ENCODE data around the gene CKS2.
"Not testable (repeated sequence)": the region's sequence is repeated elsewhere in the genome, so short reads cannot be mapped to it uniquely, and the experiment has no call there.

Gene CKS2

GRCh38 chr9:89281106-89281505, 29.9 kb upstream of the CKS2 start:
- Histone ChIP-seq H2AK5ac (ENCODE audit: low read length, severe bottlenecking) (no peak overlapping the region), H3K4me2 (ENCODE audit: low read length, poor library complexity, severe bottlenecking) (no peak overlapping the region), H3K9me3 (ENCODE audit: control insufficient read depth, low read length) (no peaks in the 10 kb centered on the region), H3K14ac (ENCODE audit: low read length in 2 of 2) (no peak overlapping the region), H2BK12ac (ENCODE audit: low read length in 2 of 2) (no peak overlapping the region), H2AFZ (ENCODE audit: low read depth, low read length) (no peak overlapping the region), H3K4me1 (ENCODE audit: control insufficient read depth, insufficient read depth, low read depth, low read length) (no peaks in the 10 kb centered on the region), H3K18ac (ENCODE audit: low read depth in 1 of 2, low read length in 2 of 2) (no peak overlapping the region), H3K4ac (ENCODE audit: low read depth in 1 of 2, low read length in 2 of 2) (no peak overlapping the region), H3K36me3 (ENCODE audit: control insufficient read depth in 1 of 2, insufficient read depth in 2 of 2, low read depth in 1 of 2, low read length in 2 of 2) (no peaks in the 10 kb centered on the region), H4K91ac (ENCODE audit: low read length) (no peak overlapping the region), H3K79me1 (replicated peaks; ENCODE audit: low read length, poor library complexity, severe bottlenecking) (no peaks in the 10 kb centered on the region), H2BK120ac (ENCODE audit: low read depth, low read length) (no peak overlapping the region), H3K27ac (ENCODE audit: low read length, poor library complexity, severe bottlenecking) (no peak overlapping the region), H3K27me3 (ENCODE audit: control insufficient read depth in 1 of 2, insufficient read depth in 1 of 2, low read length in 2 of 2) (no peaks in the 10 kb centered on the region), H2BK5ac (ENCODE audit: low read depth, low read length, poor library complexity, severe bottlenecking) (no peak overlapping the region), H4K8ac (ENCODE audit: low read length) (no peak overlapping the region), H3K23ac (ENCODE audit: low read length in 2 of 2) (no peak overlapping the region), H3K4me3 (ENCODE audit: insufficient read depth in 1 of 2, low read depth in 1 of 2, low read length in 2 of 2) (no peak overlapping the region), H3K9ac (ENCODE audit: low read length) (no peak overlapping the region), H2BK15ac (ENCODE audit: low read depth, poor library complexity, severe bottlenecking) (no peak overlapping the region)
- 100% methylated on average over 1 of the region's 2 CpGs for WGBS
- no peak for DNase-seq

- Histone ChIP-seq H3K18ac (ENCODE audit: low read depth in 1 of 2, low read length in 2 of 2) (peak overlapping the region in 1 of 2 experiments; percentile 32), H3K4me3 (ENCODE audit: insufficient read depth in 1 of 2, low read depth in 1 of 2, low read length in 2 of 2) (peak overlapping the region in 1 of 2 experiments; percentile 55)
- H3K27me3 ChIP-seq (ENCODE audit: control insufficient read depth in 1 of 2, insufficient read depth in 1 of 2, low read length in 2 of 2); H3K9ac ChIP-seq (ENCODE audit: low read length); H3K36me3 ChIP-seq (ENCODE audit: control insufficient read depth in 1 of 2, insufficient read depth in 2 of 2, low read depth in 1 of 2, low read length in 2 of 2); H3K79me1 ChIP-seq (replicated peaks; ENCODE audit: low read length, poor library complexity, severe bottlenecking); H3K4ac ChIP-seq (ENCODE audit: low read depth in 1 of 2, low read length in 2 of 2); H3K4me1 ChIP-seq (ENCODE audit: control insufficient read depth, insufficient read depth, low read depth, low read length); H4K8ac ChIP-seq (ENCODE audit: low read length); H2BK5ac ChIP-seq (ENCODE audit: low read depth, low read length, poor library complexity, severe bottlenecking); H4K91ac ChIP-seq (ENCODE audit: low read length); H2BK12ac ChIP-seq (ENCODE audit: low read length in 2 of 2); H3K23ac ChIP-seq (ENCODE audit: low read length in 2 of 2); H2AFZ ChIP-seq (ENCODE audit: low read depth, low read length); DNase-seq; H3K9me3 ChIP-seq (ENCODE audit: control insufficient read depth, low read length); H2BK120ac ChIP-seq (ENCODE audit: low read depth, low read length); H2BK15ac ChIP-seq (ENCODE audit: low read depth, poor library complexity, severe bottlenecking); H3K14ac ChIP-seq (ENCODE audit: low read length in 2 of 2); H3K27ac ChIP-seq (ENCODE audit: low read length, poor library complexity, severe bottlenecking); H3K4me2 ChIP-seq (ENCODE audit: low read length, poor library complexity, severe bottlenecking); H2AK5ac ChIP-seq (ENCODE audit: low read length, severe bottlenecking): not testable (repeated sequence)
- WGBS = 82% methylated on average over 42 of the region's 42 CpGs
Observed at GRCh38 chr9:89282248-89282968, 28.6 kb upstream of the CKS2 start.

- no peaks in the 10 kb centered on the region for H3K9me3 ChIP-seq (ENCODE audit: control insufficient read depth, low read length)
- H2BK15ac ChIP-seq (ENCODE audit: low read depth, poor library complexity, severe bottlenecking) = no peak overlapping the region
- no peak overlapping the region for H2BK120ac ChIP-seq (ENCODE audit: low read depth, low read length)
- H3K4ac ChIP-seq (ENCODE audit: low read depth in 1 of 2, low read length in 2 of 2) = no peak overlapping the region
- no peak overlapping the region for H3K18ac ChIP-seq (ENCODE audit: low read depth in 1 of 2, low read length in 2 of 2)
- no peaks in the 10 kb centered on the region for H3K4me1 ChIP-seq (ENCODE audit: control insufficient read depth, insufficient read depth, low read depth, low read length)
- H3K36me3 ChIP-seq (ENCODE audit: control insufficient read depth in 1 of 2, insufficient read depth in 2 of 2, low read depth in 1 of 2, low read length in 2 of 2) = no peaks in the 10 kb centered on the region
- H3K27me3 ChIP-seq (ENCODE audit: control insufficient read depth in 1 of 2, insufficient read depth in 1 of 2, low read length in 2 of 2) = no peaks in the 10 kb centered on the region
- no peak overlapping the region for H3K4me3 ChIP-seq (ENCODE audit: insufficient read depth in 1 of 2, low read depth in 1 of 2, low read length in 2 of 2)
- no peak overlapping the region for H3K14ac ChIP-seq (ENCODE audit: low read length in 2 of 2)
- no peak overlapping the region for H4K91ac ChIP-seq (ENCODE audit: low read length)
- H3K27ac ChIP-seq (ENCODE audit: low read length, poor library complexity, severe bottlenecking) = no peak overlapping the region
- H3K4me2 ChIP-seq (ENCODE audit: low read length, poor library complexity, severe bottlenecking) = no peak overlapping the region
- no peak overlapping the region for H3K9ac ChIP-seq (ENCODE audit: low read length)
- H4K8ac ChIP-seq (ENCODE audit: low read length) = no peak overlapping the region
- no peak overlapping the region for H2AK5ac ChIP-seq (ENCODE audit: low read length, severe bottlenecking)
- H3K79me1 ChIP-seq (replicated peaks; ENCODE audit: low read length, poor library complexity, severe bottlenecking) = no peaks in the 10 kb centered on the region
- no peak overlapping the region for H2BK12ac ChIP-seq (ENCODE audit: low read length in 2 of 2)
- no peak overlapping the region for H2BK5ac ChIP-seq (ENCODE audit: low read depth, low read length, poor library complexity, severe bottlenecking)
- no peak for DNase-seq
- 90% methylated on average over 6 of the region's 7 CpGs for WGBS
- H3K23ac ChIP-seq (ENCODE audit: low read length in 2 of 2) = no peak overlapping the region
- no peak overlapping the region for H2AFZ ChIP-seq (ENCODE audit: low read depth, low read length)
Observed at GRCh38 chr9:89284076-89284475, 26.9 kb upstream of the CKS2 start.

- Histone ChIP-seq H3K36me3 (ENCODE audit: control insufficient read depth in 1 of 2, insufficient read depth in 2 of 2, low read depth in 1 of 2, low read length in 2 of 2) (no peaks in the 10 kb centered on the region), H3K23ac (ENCODE audit: low read length in 2 of 2) (no peak overlapping the region), H3K9me3 (ENCODE audit: control insufficient read depth, low read length) (peaks cover 2% of the 10 kb centered on the region), H3K27ac (ENCODE audit: low read length, poor library complexity, severe bottlenecking) (no peak overlapping the region), H3K14ac (ENCODE audit: low read length in 2 of 2) (no peak overlapping the region), H2AK5ac (ENCODE audit: low read length, severe bottlenecking) (no peak overlapping the region), H3K4me3 (ENCODE audit: insufficient read depth in 1 of 2, low read depth in 1 of 2, low read length in 2 of 2) (no peak overlapping the region), H2BK5ac (ENCODE audit: low read depth, low read length, poor library complexity, severe bottlenecking) (no peak overlapping the region), H2BK120ac (ENCODE audit: low read depth, low read length) (no peak overlapping the region), H3K4me1 (ENCODE audit: control insufficient read depth, insufficient read depth, low read depth, low read length) (no peaks in the 10 kb centered on the region), H3K4me2 (ENCODE audit: low read length, poor library complexity, severe bottlenecking) (no peak overlapping the region), H2AFZ (ENCODE audit: low read depth, low read length) (no peak overlapping the region), H3K9ac (ENCODE audit: low read length) (no peak overlapping the region), H3K27me3 (ENCODE audit: control insufficient read depth in 1 of 2, insufficient read depth in 1 of 2, low read length in 2 of 2) (no peaks in the 10 kb centered on the region), H4K91ac (ENCODE audit: low read length) (no peak overlapping the region), H3K4ac (ENCODE audit: low read depth in 1 of 2, low read length in 2 of 2) (no peak overlapping the region), H3K79me1 (replicated peaks; ENCODE audit: low read length, poor library complexity, severe bottlenecking) (no peaks in the 10 kb centered on the region), H2BK12ac (ENCODE audit: low read length in 2 of 2) (no peak overlapping the region), H4K8ac (ENCODE audit: low read length) (no peak overlapping the region), H3K18ac (ENCODE audit: low read depth in 1 of 2, low read length in 2 of 2) (no peak overlapping the region), H2BK15ac (ENCODE audit: low read depth, poor library complexity, severe bottlenecking) (no peak overlapping the region)
- WGBS = 100% methylated on average over 2 of the region's 2 CpGs
- no peak for DNase-seq
Observed at GRCh38 chr9:89291741-89292140, 19.3 kb upstream of the CKS2 start.
